Activated CD4-positive, CD25-positive, alpha-beta regulatory T cell treated with anti-CD3 and anti-CD28 coated beads, Interleukin-2, amount 50 U/mL, for 72 hours (primary cell): ENCODE data around the gene FBXL2.

Experiments used
- DNase-seq: peaks from one replicate; pipeline ENCODE4 v3.0.0; 2021

The FBXL2 gene

DNA sequence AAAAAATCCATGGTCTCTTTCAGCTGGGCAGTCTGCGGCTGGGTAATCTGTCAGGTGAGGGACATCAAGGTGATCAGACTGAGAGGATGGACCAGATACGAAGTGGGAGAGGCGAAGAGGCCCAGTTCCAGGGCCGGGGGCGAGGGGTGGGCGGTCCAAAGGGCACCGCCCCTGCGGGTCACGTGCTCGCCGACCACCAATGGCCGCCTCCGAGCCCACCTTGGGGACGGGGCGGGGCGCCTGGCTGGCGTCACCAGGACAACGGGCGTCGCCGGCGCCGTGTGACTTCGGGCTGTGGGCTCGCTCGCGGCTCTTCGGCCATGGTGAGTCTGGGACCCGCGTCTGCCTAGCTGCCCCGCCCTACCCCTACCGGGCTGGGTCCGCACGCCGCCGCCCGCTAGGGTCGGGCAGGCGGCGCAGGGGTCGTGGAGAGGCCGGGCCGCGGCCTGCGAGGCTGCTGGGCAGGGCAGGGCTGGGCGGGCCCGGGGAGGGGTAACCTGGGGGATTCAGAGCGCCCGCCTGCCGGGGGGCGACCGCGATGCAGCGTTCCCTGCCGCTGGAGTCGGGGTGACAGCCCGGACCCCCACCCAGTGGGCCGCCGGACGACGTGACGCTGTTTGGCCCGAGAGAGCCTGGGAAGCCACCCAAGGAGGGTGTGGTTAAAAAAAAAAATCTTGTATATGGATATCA, at the start of gene FBXL2:
FBXL2 (plus strand) TSS at position 250 of the 690 bp plus-strand sequence; CDS start at position 321, 71 bp downstream.
- DNase-seq: peak; percentile 31

- no peak for DNase-seq
Measured at GRCh38 chr3:33229066-33229465, 48.2 kb upstream of the FBXL2 start.

DNA sequence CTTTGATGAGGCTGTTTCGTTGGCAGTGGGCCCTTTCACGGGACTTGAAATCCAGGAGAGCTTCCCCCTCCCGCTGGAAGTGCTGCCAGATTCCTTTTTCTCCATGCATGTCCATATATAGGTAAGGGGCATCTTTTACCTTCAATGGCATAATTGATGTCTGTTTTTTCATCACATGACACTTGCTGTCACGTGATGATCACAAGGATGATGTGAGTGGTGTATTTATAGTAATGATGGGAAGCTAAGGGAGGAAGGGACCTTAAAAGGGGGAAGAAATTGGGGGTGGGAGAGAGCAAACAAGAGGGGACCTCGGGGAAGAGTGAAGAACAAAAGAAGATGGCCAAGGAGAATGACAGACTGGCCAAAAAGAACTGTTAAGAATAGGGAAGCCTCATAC, 47.3 kb upstream of the FBXL2 start:
- DNase-seq: no peak

DNA sequence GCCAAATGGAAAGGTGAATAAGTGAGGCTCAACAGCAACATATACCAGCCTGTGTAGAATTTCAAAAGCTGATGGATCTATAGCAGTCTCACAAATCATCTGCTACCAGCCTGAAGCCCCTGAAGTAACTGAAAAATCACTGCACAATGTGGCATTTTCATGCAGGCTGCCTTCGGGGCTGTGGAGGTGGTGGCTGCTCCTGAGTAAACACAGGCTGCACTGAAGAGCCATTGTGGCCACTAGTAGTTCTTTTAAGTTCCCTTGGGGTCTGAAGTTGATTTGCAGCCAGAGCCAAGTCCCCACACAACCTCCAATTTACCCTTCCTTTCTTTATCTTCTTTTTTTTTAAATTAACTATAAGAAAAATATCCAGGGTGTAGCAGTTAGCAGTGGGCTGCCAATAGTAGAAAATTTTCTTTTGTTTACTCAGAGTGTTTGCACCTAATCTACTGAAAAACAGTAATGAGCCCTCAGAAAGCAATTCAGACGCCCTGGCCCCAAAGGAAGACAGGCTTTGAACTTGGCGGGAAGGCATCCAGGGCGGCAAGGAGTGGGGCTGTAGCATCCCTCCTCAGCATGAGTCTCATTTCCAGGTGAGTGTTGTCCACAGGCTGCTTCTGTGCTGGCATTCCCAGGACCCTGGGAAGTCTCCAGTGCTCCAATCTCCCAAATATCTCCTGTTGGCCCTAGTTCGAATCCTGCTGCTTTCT, 45.3 kb upstream of the FBXL2 start:
- no peak for DNase-seq

DNA sequence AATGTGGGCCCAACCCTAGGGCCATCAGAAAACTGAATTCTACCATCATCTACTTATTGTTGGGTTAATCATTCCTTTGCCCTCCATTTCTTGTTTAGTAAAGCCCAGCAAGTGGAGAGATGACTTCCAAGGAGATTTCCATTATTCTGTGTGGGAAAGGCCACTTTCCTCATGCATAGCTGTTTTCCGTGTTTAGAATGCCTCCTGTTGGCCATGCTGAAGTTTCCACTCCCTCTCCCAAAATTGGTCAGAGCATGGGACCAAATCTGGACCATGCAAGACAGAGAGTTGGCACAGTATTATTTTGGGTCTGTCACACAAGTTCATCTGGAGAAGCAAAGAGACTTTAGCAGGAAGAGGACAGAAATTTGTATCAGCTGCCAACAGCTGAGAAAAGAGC, 43.4 kb upstream of the FBXL2 start:
- DNase-seq: no peak

- DNase-seq: no peak
Measured at GRCh38 chr3:33236005-33236404, 41.2 kb upstream of the FBXL2 start.

- no peak for DNase-seq
Measured at GRCh38 chr3:33237439-33237838, 39.8 kb upstream of the FBXL2 start.

DNA sequence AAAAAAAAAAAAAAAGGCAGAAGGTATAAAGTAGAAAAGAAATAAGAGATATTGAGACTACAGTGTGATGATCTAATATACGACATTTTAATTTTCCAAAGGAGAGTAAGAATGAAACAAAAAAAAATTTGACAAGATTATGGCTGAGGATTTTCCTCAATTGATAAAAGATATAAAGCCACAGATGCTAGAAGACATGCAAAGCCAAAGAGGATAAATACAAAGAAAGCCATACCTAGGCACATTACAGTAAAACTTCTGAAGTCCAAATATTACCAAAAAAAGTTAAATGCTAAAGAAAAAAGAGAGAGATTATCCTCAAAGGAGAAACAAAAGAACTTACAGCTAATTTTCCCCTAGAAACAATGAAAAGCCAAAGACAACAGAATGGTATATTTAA, 38.3 kb upstream of the FBXL2 start:
- no peak for DNase-seq

DNA sequence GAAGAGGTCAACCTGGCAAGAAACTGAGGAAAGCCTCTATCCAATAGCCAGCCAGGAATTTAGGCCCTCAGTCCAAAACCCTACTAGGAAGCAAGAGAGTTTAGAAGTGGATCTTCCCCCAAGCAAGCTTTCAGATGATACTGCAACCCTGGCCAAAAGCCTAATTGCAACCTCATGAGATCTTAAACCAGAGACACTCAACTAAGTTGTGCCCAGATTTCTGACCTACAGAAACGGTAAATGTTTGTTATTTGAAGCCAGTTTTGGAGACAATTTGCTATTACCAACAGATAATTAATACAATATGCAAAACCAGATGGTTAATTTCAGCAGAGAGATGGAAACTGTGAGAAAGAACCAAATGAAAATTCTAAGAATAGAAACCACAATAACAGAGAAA, 37.0 kb upstream of the FBXL2 start:
- no peak for DNase-seq

- no peak for DNase-seq
Measured at GRCh38 chr3:33246786-33247185, 30.5 kb upstream of the FBXL2 start.

- no peak for DNase-seq
Measured at GRCh38 chr3:33250712-33251111, 26.5 kb upstream of the FBXL2 start.

DNA sequence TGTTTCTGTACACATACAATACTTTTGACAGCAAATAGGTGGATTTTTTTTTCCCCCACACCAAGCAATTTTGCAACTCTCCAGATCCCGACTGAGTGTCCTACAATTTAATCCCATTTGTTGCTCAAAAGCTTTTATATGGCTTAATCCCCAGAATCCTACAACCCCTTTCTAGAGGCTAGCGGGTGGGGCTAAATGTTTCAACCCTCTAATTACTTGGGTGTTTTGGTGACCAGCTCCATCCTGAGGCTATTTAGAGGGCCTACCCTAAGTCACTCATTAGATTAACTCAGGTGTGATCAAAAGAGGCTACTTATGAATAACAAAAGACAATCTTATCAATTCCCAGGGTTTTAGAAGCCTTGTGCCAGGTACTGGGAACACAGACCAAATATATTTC, 21.0 kb upstream of the FBXL2 start:
- DNase-seq: no peak

- no peak for DNase-seq
Measured at GRCh38 chr3:33260104-33260503, 17.1 kb upstream of the FBXL2 start.

DNA sequence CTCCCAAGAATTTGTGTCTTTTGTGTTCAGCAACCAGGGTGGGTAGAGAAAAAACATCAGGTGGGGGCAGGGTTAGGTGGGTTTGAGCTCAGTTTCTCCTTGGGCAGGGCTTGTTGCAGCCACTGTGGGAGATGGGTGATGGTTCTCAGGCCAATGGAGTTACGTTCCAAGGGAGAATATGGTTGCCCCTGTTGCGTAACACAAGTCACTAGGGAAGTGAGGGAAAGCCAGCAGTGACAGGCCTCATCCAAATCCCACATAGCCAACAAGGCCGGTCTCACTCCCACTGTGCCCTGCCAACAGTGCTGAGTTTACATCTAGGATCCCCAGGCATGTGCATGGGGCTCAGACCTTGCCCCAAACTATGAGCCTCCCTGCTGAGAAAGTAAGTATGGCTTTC, 7.9 kb upstream of the FBXL2 start:
- no peak for DNase-seq

GRCh38 chr3:33271324-33271723, 5.9 kb upstream of the FBXL2 start:
- no peak for DNase-seq

DNA sequence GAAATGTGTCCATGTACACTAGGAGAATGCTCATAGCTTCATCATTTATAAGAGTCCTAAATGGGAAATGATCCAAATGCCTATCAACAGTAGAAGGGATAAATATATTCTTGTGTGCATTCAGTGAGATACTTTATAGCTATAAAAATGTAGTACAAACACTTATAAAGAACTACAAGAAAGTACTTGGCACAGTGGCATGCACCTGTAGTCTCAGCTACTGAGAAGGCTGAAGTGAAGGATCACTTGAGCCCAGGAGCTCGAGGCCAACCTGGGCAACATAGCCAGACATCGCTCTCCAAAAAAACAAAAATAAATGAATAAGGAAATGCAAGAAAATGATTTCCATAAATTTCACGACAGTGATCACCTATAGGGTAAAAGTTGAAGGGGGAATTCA, 3.6 kb upstream of the FBXL2 start:
- DNase-seq: no peak

- DNase-seq: no peak
Measured at GRCh38 chr3:33278163-33278562, 921 bp downstream of the FBXL2 start.

GRCh38 chr3:33287672-33288282, 10.5 kb downstream of the FBXL2 start:
- no peak for DNase-seq

- DNase-seq: no peak
Measured at GRCh38 chr3:33299395-33300081, 22.3 kb downstream of the FBXL2 start.

GRCh38 chr3:33312361-33312760, 35.1 kb downstream of the FBXL2 start:
- no peak for DNase-seq

GRCh38 chr3:33313331-33313730, 36.1 kb downstream of the FBXL2 start:
- DNase-seq: no peak

DNA sequence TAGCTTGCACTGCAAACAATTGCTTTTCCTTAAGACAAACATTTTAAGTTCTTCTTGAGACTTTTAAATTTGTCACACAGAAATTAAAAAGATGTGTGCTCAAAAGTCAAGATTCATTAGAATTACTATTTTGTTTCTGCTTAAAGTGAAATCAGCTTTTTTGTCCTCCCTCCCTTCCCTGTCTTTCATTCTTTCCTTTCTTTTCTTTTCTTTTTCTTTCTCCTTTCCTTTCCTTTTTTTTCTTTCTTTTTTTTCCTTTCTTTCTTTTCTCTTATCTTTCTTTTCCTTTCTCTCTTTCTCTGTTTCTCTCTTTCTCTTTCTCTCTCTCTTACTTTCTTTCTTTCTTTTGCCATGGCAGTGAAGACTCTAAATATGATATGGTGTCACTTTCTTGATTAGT, 37.8 kb downstream of the FBXL2 start:
- DNase-seq: no peak

DNA sequence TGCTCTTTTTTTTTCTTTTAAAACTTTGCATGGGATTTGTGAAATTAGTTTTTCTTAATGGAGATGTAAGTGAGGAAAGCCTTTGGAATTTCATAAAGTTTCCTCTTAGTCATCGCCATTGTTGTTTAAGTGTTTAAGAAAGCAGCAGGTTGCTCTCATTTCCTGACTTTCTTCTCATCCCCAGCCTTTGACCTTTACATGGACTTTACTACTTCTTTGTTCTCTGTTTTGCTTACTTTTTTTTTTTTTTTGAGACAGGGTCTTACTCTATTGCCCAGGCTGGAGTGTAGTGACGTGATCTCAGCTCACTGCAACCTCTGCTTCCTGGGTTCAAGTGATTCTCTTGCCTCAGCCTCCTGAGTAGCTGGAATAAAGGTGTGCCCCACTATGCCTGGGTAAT, 38.6 kb downstream of the FBXL2 start:
- DNase-seq: no peak
